Liver (tissue), 3 donors: Measurements from ENCODE around the gene DDX39B.

Experiments
- CTCF ChIP-seq: fragments of 150-350 bp; IDR thresholded peaks from 2 replicates; pipeline ENCODE4 v1.5.1; 2017; ENCODE audit warnings: improper control_type of control experiment, low read depth, low read length; ENCODE audit not compliant: missing input control
- EGR1 ChIP-seq, 2 donors: IDR thresholded peaks; 2 replicates each; pipeline ENCODE4 v1.6.1; 2016 to 2018; ENCODE audit warnings: antibody characterized with exemption in 2 of 2, low read depth in 2 of 2
- HNF4A ChIP-seq, 2 donors: conservative IDR thresholded peaks; 2 replicates each; pipeline ENCODE4 v1.6.1; 2016; ENCODE audit warnings: antibody characterized with exemption in 2 of 2, mild to moderate bottlenecking in 2 of 2
- JUND ChIP-seq, 2 donors: IDR thresholded peaks; 2 replicates each; pipeline ENCODE4 v1.6.1; 2016; ENCODE audit warnings: antibody characterized with exemption in 2 of 2
- MAX ChIP-seq: IDR thresholded peaks from 2 replicates; pipeline ENCODE4 v1.6.1; 2016; ENCODE audit warnings: antibody characterized with exemption
- RAD21 ChIP-seq, 2 donors: IDR thresholded peaks; 2 replicates each; pipeline ENCODE4 v1.6.1; 2016; ENCODE audit warnings: antibody characterized with exemption in 2 of 2, mild to moderate bottlenecking in 2 of 2
- REST ChIP-seq: IDR thresholded peaks from 2 replicates; pipeline ENCODE4 v1.6.1; 2016; ENCODE audit warnings: antibody characterized with exemption, mild to moderate bottlenecking
- SP1 ChIP-seq: IDR thresholded peaks from 2 replicates; pipeline ENCODE4 v1.6.1; 2018; ENCODE audit warnings: antibody characterized with exemption, mild to moderate bottlenecking
- ZBTB33 ChIP-seq: IDR thresholded peaks from 2 replicates; pipeline ENCODE4 v1.6.1; 2016; ENCODE audit warnings: antibody characterized with exemption
- donor health status: healthy.
- donor health status: healthy.

GRCh38 chr6:31577579-31577966, 35.8 kb upstream of the DDX39B start:
- TF ChIP-seq SP1 = no peak
- no peak for TF ChIP-seq CTCF
- no peak for TF ChIP-seq MAX
- TF ChIP-seq REST = no peak
- no peak for TF ChIP-seq RAD21 (IDR thresholded peaks at IDR 0.05)
- no peak for TF ChIP-seq JUND (IDR thresholded peaks at IDR 0.05)
- no peak for TF ChIP-seq EGR1 (IDR thresholded peaks at IDR 0.05; ENCODE audit: low read depth in 2 of 2)
- TF ChIP-seq HNF4A (conservative IDR thresholded peaks at IDR 0.05) = no peak
- TF ChIP-seq ZBTB33 = no peak
